Liver (tissue), 9 donors: Measurements from ENCODE around the gene STX1A. TPM values are rescaled to one million over a fixed set of nuclear protein-coding genes. Genes with fewer than 3 reads are reported as not detected.

Experiments used
- DNase-seq: peaks from one replicate; pipeline ENCODE4 v3.0.0-alpha.2; 2017; ENCODE audit warnings: low spot score
- H3K27ac ChIP-seq, 2 donors: one replicate each; pipeline ENCODE4 v1.7.0; 2013; ENCODE audit warnings: inconsistent platforms in 2 of 2, low read length in 2 of 2, control low read depth in 1 of 2, low read depth in 1 of 2, mild to moderate bottlenecking in 1 of 2
- H3K27me3 ChIP-seq, 4 donors: one replicate each; pipeline versions ENCODE4 v1.6.1 to v1.7.0; 2013; ENCODE audit warnings: low read length in 3 of 4, inconsistent platforms in 1 of 4, mild to moderate bottlenecking in 1 of 4, moderate library complexity in 1 of 4; ENCODE audit not compliant: control insufficient read depth in 4 of 4, insufficient read depth in 4 of 4
- H3K36me3 ChIP-seq, 4 donors: one replicate each; pipeline versions ENCODE4 v1.6.1 to v1.7.0; 2013; ENCODE audit warnings: low read length in 3 of 4, mild to moderate bottlenecking in 3 of 4, low read depth in 1 of 4, moderate library complexity in 1 of 4; ENCODE audit not compliant: control insufficient read depth in 4 of 4, insufficient read depth in 3 of 4
- H3K4me1 ChIP-seq, 4 donors: one replicate each; pipeline versions ENCODE4 v1.6.1 to v1.7.0; 2013; ENCODE audit warnings: low read length in 3 of 4, mild to moderate bottlenecking in 3 of 4, moderate library complexity in 1 of 4; ENCODE audit not compliant: control insufficient read depth in 4 of 4, insufficient read depth in 4 of 4
- H3K4me3 ChIP-seq, 3 donors: one replicate each; pipeline versions ENCODE4 v1.6.1 to v1.7.0; 2013; ENCODE audit warnings: low read length in 3 of 3, control low read depth in 1 of 3, low read depth in 1 of 3, mild to moderate bottlenecking in 1 of 3
- H3K9ac ChIP-seq, 2 donors: one replicate each; pipeline ENCODE4 v1.7.0; 2013; ENCODE audit warnings: low read length in 2 of 2, mild to moderate bottlenecking in 2 of 2, moderate library complexity in 2 of 2, control low read depth in 1 of 2, low read depth in 1 of 2
- H3K9me3 ChIP-seq, 4 donors: one replicate each; pipeline versions ENCODE4 v1.6.1 to v1.7.0; 2013; ENCODE audit warnings: low read length in 3 of 4; ENCODE audit not compliant: control insufficient read depth in 4 of 4
- EGR1 ChIP-seq, 2 donors: IDR thresholded peaks; 2 replicates each; pipeline ENCODE4 v1.6.1; 2016 to 2018; ENCODE audit warnings: antibody characterized with exemption in 2 of 2, low read depth in 2 of 2
- FOXA1 ChIP-seq: IDR thresholded peaks from 2 replicates; pipeline ENCODE4 v1.6.1; 2016; ENCODE audit warnings: antibody characterized with exemption
- FOXA2 ChIP-seq: IDR thresholded peaks from 2 replicates; pipeline ENCODE4 v1.6.1; 2016; ENCODE audit warnings: antibody characterized with exemption
- GABPA ChIP-seq, 2 donors: IDR thresholded peaks in 1 of 2; conservative IDR thresholded peaks in 1 of 2; 2 replicates each; pipeline ENCODE4 v1.6.1; 2016; ENCODE audit warnings: antibody characterized with exemption in 2 of 2, mild to moderate bottlenecking in 1 of 2, moderate library complexity in 1 of 2
- HNF4A ChIP-seq, 2 donors: conservative IDR thresholded peaks; 2 replicates each; pipeline ENCODE4 v1.6.1; 2016; ENCODE audit warnings: antibody characterized with exemption in 2 of 2, mild to moderate bottlenecking in 2 of 2
- HNF4G ChIP-seq: IDR thresholded peaks from 2 replicates; pipeline ENCODE4 v1.6.1; 2016; ENCODE audit warnings: antibody characterized with exemption
- JUND ChIP-seq, 2 donors: IDR thresholded peaks; 2 replicates each; pipeline ENCODE4 v1.6.1; 2016; ENCODE audit warnings: antibody characterized with exemption in 2 of 2
- NR2F2 ChIP-seq: IDR thresholded peaks from 2 replicates; pipeline ENCODE4 v1.6.1; 2016; ENCODE audit warnings: antibody characterized with exemption
- RAD21 ChIP-seq, 2 donors: IDR thresholded peaks; 2 replicates each; pipeline ENCODE4 v1.6.1; 2016; ENCODE audit warnings: antibody characterized with exemption in 2 of 2, mild to moderate bottlenecking in 2 of 2
- RXRA ChIP-seq, 2 donors: IDR thresholded peaks; 2 replicates each; pipeline ENCODE4 v1.6.1; 2017 to 2018; ENCODE audit warnings: antibody characterized with exemption in 2 of 2, mild to moderate bottlenecking in 1 of 2
- SP1 ChIP-seq: IDR thresholded peaks from 2 replicates; pipeline ENCODE4 v1.6.1; 2018; ENCODE audit warnings: antibody characterized with exemption, mild to moderate bottlenecking
- TAF1 ChIP-seq: conservative IDR thresholded peaks from 2 replicates; pipeline ENCODE4 v1.6.1; 2016; ENCODE audit warnings: antibody characterized with exemption, mild to moderate bottlenecking
- YY1 ChIP-seq: IDR thresholded peaks from 2 replicates; pipeline ENCODE4 v1.6.1; 2016; ENCODE audit warnings: antibody characterized with exemption, mild to moderate bottlenecking
- WGBS: extraction: QIAGEN DNeasy Blood & Tissue Kit; methylation state at CpG from one replicate; pipeline ENCODE4 v1.1.7; 2013; 5-methylcytosine and 5-hydroxymethylcytosine counted together
- polyA plus RNA-seq, 2 donors: library from polyadenylated mRNA; stranded (reverse) in 1 of 2; unstranded in 1 of 2; fragments of 200-250 nt in 1 of 2; fragments of >200 nt in 1 of 2; fragmentation: Nextera tagmentation in 1 of 2; extraction: Ambion mirVana in 1 of 2; gene quantifications; one replicate each; pipeline versions ENCODE4 v1.2.1 to v1.2.3, GENCODE V29; 2013 to 2015
- total RNA-seq, 2 donors: library from RNA; depleted of rRNA; stranded (reverse); fragments of >200 nt; gene quantifications; one replicate each; pipeline ENCODE4 v1.2.3, GENCODE V29; 2014
- TF ChIP-seq, protein P1 (sequence below): IDR thresholded peaks from 2 replicates; pipeline ENCODE4 v1.6.1; 2016; ENCODE audit warnings: antibody characterized with exemption
- TF ChIP-seq, protein P2 (sequence below): IDR thresholded peaks from 2 replicates; pipeline ENCODE4 v1.6.1; 2016; ENCODE audit warnings: antibody characterized with exemption
- TF ChIP-seq, protein P3 (sequence below): IDR thresholded peaks from 2 replicates; pipeline ENCODE4 v1.6.1; 2016; ENCODE audit warnings: antibody characterized with exemption, mild to moderate bottlenecking
- TF ChIP-seq, protein P4 (sequence below): fragments of 150-350 bp; IDR thresholded peaks from 2 replicates; pipeline ENCODE4 v1.5.1; 2017; ENCODE audit warnings: improper control_type of control experiment, low read depth, low read length; ENCODE audit not compliant: missing input control
- TF ChIP-seq, protein P5 (sequence below): IDR thresholded peaks from 2 replicates; pipeline ENCODE4 v1.6.1; 2016; ENCODE audit warnings: antibody characterized with exemption
- donor health status: healthy.
- donor health status: healthy.
- donor health status: healthy.
- donor health status: healthy.
- donor health status: healthy.

STX1A gene
- total and polyA plus RNA-seq, 4 donors = 0.49 to 1.9 (median 1.1) TPM

DNA sequence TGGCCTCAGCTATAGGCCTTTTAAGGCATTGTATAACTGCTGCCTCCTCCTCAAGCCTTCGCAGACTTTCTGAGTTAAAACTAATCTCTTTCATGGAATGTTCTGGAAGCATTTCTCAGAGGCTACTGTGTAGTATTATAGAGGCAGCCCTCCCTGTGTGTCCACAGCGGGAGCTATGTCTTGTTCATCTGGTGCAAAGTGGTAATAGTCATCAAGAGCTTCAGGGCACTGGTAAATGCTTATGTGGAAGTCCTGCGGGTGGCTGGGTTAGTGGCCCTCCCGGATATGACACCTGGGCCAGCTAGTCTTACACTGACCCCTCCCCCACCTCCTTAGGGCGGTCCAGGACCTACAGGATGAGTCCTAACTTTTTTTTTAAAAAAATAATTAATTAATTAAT, 21.3 kb upstream of the STX1A start:
- no peak overlapping the region for H3K9ac ChIP-seq
- peak overlapping the region; percentile 4 to 39 for H3K27ac ChIP-seq
- no peaks in the 10 kb centered on the region for H3K9me3 ChIP-seq
- H3K36me3 ChIP-seq = peaks cover 0 to 14% (median under 1%) of the 10 kb centered on the region in 4 donors
- DNase-seq = no peak
- H3K27me3 ChIP-seq = no peaks in the 10 kb centered on the region
- peaks cover 0 to 31% (median 16%) of the 10 kb centered on the region in 4 donors for H3K4me1 ChIP-seq
- 88% methylated on average over 5 of the region's 5 CpGs for WGBS
- no peak overlapping the region for H3K4me3 ChIP-seq
- TF ChIP-seq TAF1 (no peak), EGR1 (IDR thresholded peaks at IDR 0.05; ENCODE audit: low read depth in 2 of 2) (no peak), JUND (IDR thresholded peaks at IDR 0.05) (no peak)

DNA sequence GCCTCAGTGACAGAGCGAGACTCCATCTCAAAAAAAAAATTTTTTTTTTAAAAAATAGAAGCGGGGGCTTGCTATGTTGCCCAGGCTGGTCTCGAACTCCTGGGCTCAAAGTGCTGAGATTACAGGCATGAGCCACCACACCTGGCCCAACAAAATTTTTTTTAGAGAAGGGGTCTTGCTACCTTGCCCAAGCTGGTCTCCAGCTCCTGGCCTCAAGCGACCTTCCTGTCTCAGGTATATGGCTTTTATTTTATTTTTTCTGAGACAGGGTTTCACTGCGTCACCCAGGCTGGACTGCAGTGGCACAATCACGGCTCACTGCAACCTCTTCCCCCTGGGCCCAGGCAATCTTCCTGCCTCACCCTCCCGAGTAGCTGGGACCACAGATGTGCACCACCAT, 20.7 kb upstream of the STX1A start:
- 91% methylated on average over 7 of the region's 7 CpGs for WGBS
- no peak overlapping the region for H3K9ac ChIP-seq
- DNase-seq = no peak
- H3K27ac ChIP-seq = peak overlapping the region in 1 of 2 donors; percentile 39
- H3K36me3 ChIP-seq = peaks cover 0 to 15% (median under 1%) of the 10 kb centered on the region in 4 donors
- peaks cover 0 to 31% (median 16%) of the 10 kb centered on the region in 4 donors for H3K4me1 ChIP-seq
- H3K4me3 ChIP-seq = no peak overlapping the region
- TF ChIP-seq, protein P1, sequence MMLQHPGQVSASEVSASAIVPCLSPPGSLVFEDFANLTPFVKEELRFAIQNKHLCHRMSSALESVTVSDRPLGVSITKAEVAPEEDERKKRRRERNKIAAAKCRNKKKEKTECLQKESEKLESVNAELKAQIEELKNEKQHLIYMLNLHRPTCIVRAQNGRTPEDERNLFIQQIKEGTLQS = no peak
- no peak for TF ChIP-seq FOXA2
- TF ChIP-seq, protein P2, sequence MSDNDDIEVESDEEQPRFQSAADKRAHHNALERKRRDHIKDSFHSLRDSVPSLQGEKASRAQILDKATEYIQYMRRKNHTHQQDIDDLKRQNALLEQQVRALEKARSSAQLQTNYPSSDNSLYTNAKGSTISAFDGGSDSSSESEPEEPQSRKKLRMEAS = no peak
- TF ChIP-seq, protein P3, sequence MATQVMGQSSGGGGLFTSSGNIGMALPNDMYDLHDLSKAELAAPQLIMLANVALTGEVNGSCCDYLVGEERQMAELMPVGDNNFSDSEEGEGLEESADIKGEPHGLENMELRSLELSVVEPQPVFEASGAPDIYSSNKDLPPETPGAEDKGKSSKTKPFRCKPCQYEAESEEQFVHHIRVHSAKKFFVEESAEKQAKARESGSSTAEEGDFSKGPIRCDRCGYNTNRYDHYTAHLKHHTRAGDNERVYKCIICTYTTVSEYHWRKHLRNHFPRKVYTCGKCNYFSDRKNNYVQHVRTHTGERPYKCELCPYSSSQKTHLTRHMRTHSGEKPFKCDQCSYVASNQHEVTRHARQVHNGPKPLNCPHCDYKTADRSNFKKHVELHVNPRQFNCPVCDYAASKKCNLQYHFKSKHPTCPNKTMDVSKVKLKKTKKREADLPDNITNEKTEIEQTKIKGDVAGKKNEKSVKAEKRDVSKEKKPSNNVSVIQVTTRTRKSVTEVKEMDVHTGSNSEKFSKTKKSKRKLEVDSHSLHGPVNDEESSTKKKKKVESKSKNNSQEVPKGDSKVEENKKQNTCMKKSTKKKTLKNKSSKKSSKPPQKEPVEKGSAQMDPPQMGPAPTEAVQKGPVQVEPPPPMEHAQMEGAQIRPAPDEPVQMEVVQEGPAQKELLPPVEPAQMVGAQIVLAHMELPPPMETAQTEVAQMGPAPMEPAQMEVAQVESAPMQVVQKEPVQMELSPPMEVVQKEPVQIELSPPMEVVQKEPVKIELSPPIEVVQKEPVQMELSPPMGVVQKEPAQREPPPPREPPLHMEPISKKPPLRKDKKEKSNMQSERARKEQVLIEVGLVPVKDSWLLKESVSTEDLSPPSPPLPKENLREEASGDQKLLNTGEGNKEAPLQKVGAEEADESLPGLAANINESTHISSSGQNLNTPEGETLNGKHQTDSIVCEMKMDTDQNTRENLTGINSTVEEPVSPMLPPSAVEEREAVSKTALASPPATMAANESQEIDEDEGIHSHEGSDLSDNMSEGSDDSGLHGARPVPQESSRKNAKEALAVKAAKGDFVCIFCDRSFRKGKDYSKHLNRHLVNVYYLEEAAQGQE = no peak
- no peak for TF ChIP-seq RAD21 (IDR thresholded peaks at IDR 0.05)
- TF ChIP-seq, protein P4, sequence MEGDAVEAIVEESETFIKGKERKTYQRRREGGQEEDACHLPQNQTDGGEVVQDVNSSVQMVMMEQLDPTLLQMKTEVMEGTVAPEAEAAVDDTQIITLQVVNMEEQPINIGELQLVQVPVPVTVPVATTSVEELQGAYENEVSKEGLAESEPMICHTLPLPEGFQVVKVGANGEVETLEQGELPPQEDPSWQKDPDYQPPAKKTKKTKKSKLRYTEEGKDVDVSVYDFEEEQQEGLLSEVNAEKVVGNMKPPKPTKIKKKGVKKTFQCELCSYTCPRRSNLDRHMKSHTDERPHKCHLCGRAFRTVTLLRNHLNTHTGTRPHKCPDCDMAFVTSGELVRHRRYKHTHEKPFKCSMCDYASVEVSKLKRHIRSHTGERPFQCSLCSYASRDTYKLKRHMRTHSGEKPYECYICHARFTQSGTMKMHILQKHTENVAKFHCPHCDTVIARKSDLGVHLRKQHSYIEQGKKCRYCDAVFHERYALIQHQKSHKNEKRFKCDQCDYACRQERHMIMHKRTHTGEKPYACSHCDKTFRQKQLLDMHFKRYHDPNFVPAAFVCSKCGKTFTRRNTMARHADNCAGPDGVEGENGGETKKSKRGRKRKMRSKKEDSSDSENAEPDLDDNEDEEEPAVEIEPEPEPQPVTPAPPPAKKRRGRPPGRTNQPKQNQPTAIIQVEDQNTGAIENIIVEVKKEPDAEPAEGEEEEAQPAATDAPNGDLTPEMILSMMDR = no peak
- no peak for TF ChIP-seq YY1
- no peak for TF ChIP-seq JUND (IDR thresholded peaks at IDR 0.05)
- TF ChIP-seq RXRA (IDR thresholded peaks at IDR 0.05) = no peak
- no peak for TF ChIP-seq NR2F2
- TF ChIP-seq, protein P5, sequence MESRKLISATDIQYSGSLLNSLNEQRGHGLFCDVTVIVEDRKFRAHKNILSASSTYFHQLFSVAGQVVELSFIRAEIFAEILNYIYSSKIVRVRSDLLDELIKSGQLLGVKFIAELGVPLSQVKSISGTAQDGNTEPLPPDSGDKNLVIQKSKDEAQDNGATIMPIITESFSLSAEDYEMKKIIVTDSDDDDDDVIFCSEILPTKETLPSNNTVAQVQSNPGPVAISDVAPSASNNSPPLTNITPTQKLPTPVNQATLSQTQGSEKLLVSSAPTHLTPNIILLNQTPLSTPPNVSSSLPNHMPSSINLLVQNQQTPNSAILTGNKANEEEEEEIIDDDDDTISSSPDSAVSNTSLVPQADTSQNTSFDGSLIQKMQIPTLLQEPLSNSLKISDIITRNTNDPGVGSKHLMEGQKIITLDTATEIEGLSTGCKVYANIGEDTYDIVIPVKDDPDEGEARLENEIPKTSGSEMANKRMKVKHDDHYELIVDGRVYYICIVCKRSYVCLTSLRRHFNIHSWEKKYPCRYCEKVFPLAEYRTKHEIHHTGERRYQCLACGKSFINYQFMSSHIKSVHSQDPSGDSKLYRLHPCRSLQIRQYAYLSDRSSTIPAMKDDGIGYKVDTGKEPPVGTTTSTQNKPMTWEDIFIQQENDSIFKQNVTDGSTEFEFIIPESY = no peak
- TF ChIP-seq GABPA (IDR thresholded peaks at IDR 0.05 in 1 of 2, conservative IDR thresholded peaks at IDR 0.05 in 1 of 2) = no peak
- TF ChIP-seq HNF4A (conservative IDR thresholded peaks at IDR 0.05) = no peak
- TF ChIP-seq TAF1 = no peak
- TF ChIP-seq SP1 = no peak
- TF ChIP-seq HNF4G = no peak
- no peak for TF ChIP-seq FOXA1
- TF ChIP-seq EGR1 (IDR thresholded peaks at IDR 0.05; ENCODE audit: low read depth in 2 of 2) = no peak
- H3K9me3 ChIP-seq = no peaks in the 10 kb centered on the region
- no peaks in the 10 kb centered on the region for H3K27me3 ChIP-seq
